B cell (primary cell): ENCODE data around the gene GALNT10. TPM values are rescaled to one million over a fixed set of nuclear protein-coding genes. Genes with fewer than 3 reads are reported as not detected.
A peak's percentile ranks its signal among the peaks of the same experiment; 100 is the strongest.

Experiments used
- ATAC-seq: fragments of 200-7000 bp; cut with Tn5 transposase; one replicate; pipeline ENCODE4 v1.10.0; 2021; ENCODE audit warnings: low read depth, mild to moderate bottlenecking, moderate number of reproducible peaks, moderate library complexity
- CTCF ChIA-PET: fragments of 350-600 bp; sonication (Branson Sonifier 250); formaldehyde crosslinking; loops from one replicate; lab custom pipeline; 2021; ENCODE audit warnings: antibody characterized with exemption, inconsistent platforms; lab: Charles Lee
- POLR2A ChIA-PET: fragments of 350-600 bp; sonication (Branson Sonifier 250); formaldehyde crosslinking; loops from one replicate; lab custom pipeline; 2021; ENCODE audit warnings: antibody characterized with exemption; lab: Charles Lee
- DNase-seq: peaks from one replicate; pipeline ENCODE4 v3.0.0; 2013
- H2AFZ ChIP-seq: 2 replicates; pipeline ENCODE4 v1.6.1; 2012; ENCODE audit warnings: mild to moderate bottlenecking, low read depth, low read length; ENCODE audit not compliant: insufficient read depth, poor library complexity, severe bottlenecking
- H3K27ac ChIP-seq, 2 donors: 1 replicate in 1 of 2; 2 replicates in 1 of 2; pipeline ENCODE4 v1.5.1; 2012 to 2013; ENCODE audit warnings: low read length in 2 of 2, mild to moderate bottlenecking in 2 of 2, moderate library complexity in 1 of 2
- H3K27me3 ChIP-seq, 4 experiments: fragments of 200-600 bp in 1 of 4; sonication (generic) in 1 of 4; replicated peaks in 1 of 4; 1 replicate in 2 of 4; 2 replicates in 2 of 4; pipeline versions ENCODE4 v1.6.1 to v1.7.0; 2013 to 2016; ENCODE audit warnings: low read length in 3 of 4, mild to moderate bottlenecking in 2 of 4, mixed read lengths in 1 of 4, moderate library complexity in 1 of 4; ENCODE audit not compliant: insufficient read depth in 4 of 4, control insufficient read depth in 3 of 4; ENCODE audit errors: control extremely low read depth in 1 of 4
- H3K36me3 ChIP-seq, 2 experiments: replicated peaks in 1 of 2; 1 replicate in 1 of 2; 2 replicates in 1 of 2; pipeline versions ENCODE4 v1.6.1 to v1.7.1; 2013; ENCODE audit warnings: low read length in 1 of 2; ENCODE audit not compliant: insufficient read depth in 2 of 2, control insufficient read depth in 1 of 2; ENCODE audit errors: control extremely low read depth in 1 of 2, extremely low read depth in 1 of 2
- H3K4me1 ChIP-seq, 2 donors: fragments of 200-600 bp in 1 of 2; sonication (generic) in 1 of 2; 1 replicate in 1 of 2; 2 replicates in 1 of 2; pipeline versions ENCODE4 v1.5.1 to v1.6.1; 2013 to 2017; ENCODE audit warnings: low read length in 2 of 2; ENCODE audit not compliant: control insufficient read depth in 2 of 2, insufficient read depth in 2 of 2
- H3K4me2 ChIP-seq: replicated peaks from 2 replicates; pipeline ENCODE3; 2012; ENCODE audit warnings: mild to moderate bottlenecking, low read depth, low read length; ENCODE audit not compliant: poor library complexity, severe bottlenecking
- H3K4me3 ChIP-seq, 5 experiments: fragments of 200-600 bp in 1 of 5; sonication (generic) in 1 of 5; 1 replicate in 3 of 5; 2 replicates in 2 of 5; pipeline versions ENCODE4 v1.5.1 to v1.7.0; 2011 to 2016; ENCODE audit warnings: low read length in 4 of 5, mild to moderate bottlenecking in 4 of 5, low read depth in 2 of 5, control low read depth in 1 of 5, moderate library complexity in 1 of 5; ENCODE audit not compliant: insufficient read depth in 1 of 5; ENCODE audit errors: control extremely low read depth in 1 of 5, extremely low read depth in 1 of 5
- H3K79me2 ChIP-seq: fragments of 200-600 bp; sonication (generic); one replicate; pipeline ENCODE4 v1.6.0; 2016; ENCODE audit warnings: low read length; ENCODE audit not compliant: control insufficient read depth, insufficient read depth
- H3K9ac ChIP-seq: fragments of 200-600 bp; sonication (generic); 2 replicates; pipeline ENCODE4 v1.6.1; 2017; ENCODE audit warnings: mild to moderate bottlenecking, low read length, moderate library complexity
- H3K9me3 ChIP-seq, 3 donors: one replicate each; pipeline versions ENCODE4 v1.6.1 to v1.7.1; 2013; ENCODE audit warnings: low read length in 2 of 3; ENCODE audit not compliant: control insufficient read depth in 2 of 3, insufficient read depth in 1 of 3; ENCODE audit errors: control extremely low read depth in 1 of 3
- H4K20me1 ChIP-seq: 2 replicates; pipeline ENCODE4 v1.6.0; 2012; ENCODE audit warnings: mild to moderate bottlenecking, low read length; ENCODE audit not compliant: insufficient read depth, control insufficient read depth, poor library complexity, severe bottlenecking
- H3K27ac Mint-ChIP-seq: one replicate; pipeline ENCODE4 v1.8.0; 2021; ENCODE audit warnings: mixed read lengths
- H3K27me3 Mint-ChIP-seq: one replicate; pipeline ENCODE4 v1.8.0; 2021; ENCODE audit warnings: mixed read lengths
- H3K4me1 Mint-ChIP-seq: one replicate; pipeline ENCODE4 v1.8.0; 2021; ENCODE audit warnings: mixed read lengths
- H3K4me3 Mint-ChIP-seq: one replicate; pipeline ENCODE4 v1.8.0; 2021; ENCODE audit warnings: mixed read lengths
- H3K9me3 Mint-ChIP-seq: one replicate; pipeline ENCODE4 v1.8.0; 2022; ENCODE audit warnings: mixed read lengths; ENCODE audit not compliant: insufficient read depth
- CTCF ChIP-seq: fragments of 200-600 bp; IDR thresholded peaks from one replicate; pipeline ENCODE4 v1.8.0; 2022; ENCODE audit warnings: antibody characterized with exemption, mild to moderate bottlenecking
- EZH2 ChIP-seq: IDR thresholded peaks from 2 replicates; pipeline ENCODE4 v1.6.1; 2012; ENCODE audit warnings: borderline replicate concordance, low read depth, mild to moderate bottlenecking, moderate library complexity, low read length; ENCODE audit not compliant: insufficient read depth, poor library complexity, severe bottlenecking
- WGBS: methylation state at CpG from one replicate; pipeline ENCODE4 v1.1.5; 2013; ENCODE audit warnings: missing lambda C conversion rate; ENCODE audit not compliant: insufficient coverage; 5-methylcytosine and 5-hydroxymethylcytosine counted together
- intact Hi-C: fragments of 100-400 bp; cut with micrococcal nuclease; formaldehyde crosslinking; loops from one replicate; pipeline ENCODE4 v1.10.0; 2022
- polyA plus RNA-seq: library from polyadenylated mRNA; depleted of rRNA; stranded (reverse); fragments of >200 nt; gene quantifications from 2 replicates; pipeline ENCODE4 v1.2.3, GENCODE V29; 2012
- total RNA-seq, 2 donors: library from RNA; stranded (reverse); fragments of 120-200 nt in 1 of 2; gene quantifications; 1 replicate in 1 of 2; 2 replicates in 1 of 2; pipeline versions ENCODE4 v1.2.3 to v1.2.4, GENCODE V29; 2013 to 2022

The GALNT10 gene
- total and polyA plus RNA-seq, 2 donors (not counting 1 experiment from before 2014, with no cell fraction given) = 27.7 to 42.8 TPM

GRCh38 chr5:154236536-154237375 is 46.2 kb downstream of the GALNT10 start:
- no peak for DNase-seq
- no peak for ATAC-seq
- no peak overlapping the region for H3K27ac ChIP-seq
- peaks cover 59% of the 10 kb centered on the region for H3K79me2 ChIP-seq
- H3K4me3 ChIP-seq = no peak overlapping the region
- no peak overlapping the region for H3K9ac ChIP-seq
- H3K27me3 ChIP-seq = no peaks in the 10 kb centered on the region
- ChIA-PET CTCF (interaction anchor here (0.6 to 1.9 kb wide), 4 partner anchors 40 to 168 kb away, joined by 3 to 7 read pairs (median 4); no protein-coding TSS in a partner anchor), POLR2A (interaction anchor here (1.4 kb wide), 1 partner anchor 47 kb away, joined by 3 read pairs; the partner anchor contains the start of gene GALNT10)
- Mint-ChIP-seq H3K4me3 (no peak overlapping the region), H3K27me3 (no peaks in the 10 kb centered on the region), H3K9me3 (no peaks in the 10 kb centered on the region), H3K4me1 (peaks cover 70% of the 10 kb centered on the region), H3K27ac (peak overlapping the region; percentile 61)
- H2AFZ ChIP-seq = no peak overlapping the region
- no peaks in the 10 kb centered on the region for H4K20me1 ChIP-seq
- H3K4me1 ChIP-seq = peaks cover 39 to 46% of the 10 kb centered on the region in 2 donors
- WGBS = 62% methylated on average over 3 of the region's 7 CpGs
- peaks cover 0 to 3% of the 10 kb centered on the region in 2 experiments for H3K36me3 ChIP-seq
- intact Hi-C loops = loop anchor here (5.0 kb wide), 1 partner anchor 46 kb away; no protein-coding TSS in a partner anchor
- TF ChIP-seq EZH2 (no peak), CTCF (no peak)
- H3K4me2 ChIP-seq = no peak overlapping the region
- no peaks in the 10 kb centered on the region for H3K9me3 ChIP-seq

GRCh38 chr5:154237376-154237743 is 46.8 kb downstream of the GALNT10 start:
- no peak for TF ChIP-seq CTCF
- no peak for TF ChIP-seq EZH2
- H3K36me3 ChIP-seq = no peaks in the 10 kb centered on the region
- H3K79me2 ChIP-seq = peaks cover 59% of the 10 kb centered on the region
- peak overlapping the region in 1 of 2 donors; percentile 42 for H3K27ac ChIP-seq
- Mint-ChIP-seq H3K9me3 (no peaks in the 10 kb centered on the region), H3K4me3 (peak overlapping the region; percentile 34), H3K27ac (peak overlapping the region; percentile 72), H3K27me3 (no peaks in the 10 kb centered on the region), H3K4me1 (peaks cover 69% of the 10 kb centered on the region)
- no peak overlapping the region for H3K4me3 ChIP-seq
- 100% methylated on average over 2 of the region's 5 CpGs for WGBS
- H3K4me2 ChIP-seq = peak overlapping the region; percentile 80
- H3K9ac ChIP-seq = no peak overlapping the region
- H3K4me1 ChIP-seq = peaks cover 44 to 49% of the 10 kb centered on the region in 2 donors
- ChIA-PET CTCF (interaction anchor here (0.6 to 1.2 kb wide), 4 partner anchors 41 to 168 kb away, joined by 3 to 4 read pairs (median 4); no protein-coding TSS in a partner anchor), POLR2A (no interaction called here)
- H4K20me1 ChIP-seq = no peaks in the 10 kb centered on the region
- no peak overlapping the region for H2AFZ ChIP-seq
- ATAC-seq (no peak), DNase-seq (no peak)
- intact Hi-C loops = loop anchor here (5.0 kb wide), 1 partner anchor 45 kb away; no protein-coding TSS in a partner anchor
- no peaks in the 10 kb centered on the region for H3K9me3 ChIP-seq
- no peaks in the 10 kb centered on the region for H3K27me3 ChIP-seq
